Right kidney (tissue), 9 donors: Measurements from ENCODE around the gene ZNF280B.

Experiments used
- DNase-seq: peaks from one replicate; pipeline ENCODE4 v3.0.0-alpha.2; 2016
- long read RNA-seq, 8 donors: transcript quantifications; one replicate each; lab custom pipeline, GENCODE V29; 2026

Gene ZNF280B, protein sequence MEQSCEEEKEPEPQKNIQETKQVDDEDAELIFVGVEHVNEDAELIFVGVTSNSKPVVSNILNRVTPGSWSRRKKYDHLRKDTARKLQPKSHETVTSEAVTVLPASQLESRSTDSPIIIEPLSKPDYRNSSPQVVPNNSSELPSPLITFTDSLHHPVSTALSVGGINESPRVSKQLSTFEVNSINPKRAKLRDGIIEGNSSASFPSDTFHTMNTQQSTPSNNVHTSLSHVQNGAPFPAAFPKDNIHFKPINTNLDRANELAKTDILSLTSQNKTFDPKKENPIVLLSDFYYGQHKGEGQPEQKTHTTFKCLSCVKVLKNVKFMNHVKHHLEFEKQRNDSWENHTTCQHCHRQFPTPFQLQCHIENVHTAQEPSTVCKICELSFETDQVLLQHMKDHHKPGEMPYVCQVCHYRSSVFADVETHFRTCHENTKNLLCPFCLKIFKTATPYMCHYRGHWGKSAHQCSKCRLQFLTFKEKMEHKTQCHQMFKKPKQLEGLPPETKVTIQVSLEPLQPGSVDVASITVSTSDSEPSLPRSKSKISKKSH
- long read RNA-seq, donor 1, result 0 reads
- long read RNA-seq, donor 2, result 0 reads
- long read RNA-seq, donor 3, full-length matches to known transcripts, result 1 of 1 reads
- long read RNA-seq, donor 3, partial matches to known transcripts, result 0 of 1 reads
- long read RNA-seq, donor 3, other reads (novel, unspliced or antisense), result 0 of 1 reads
- long read RNA-seq, donor 4, full-length matches to known transcripts, result 2 of 2 reads
- long read RNA-seq, donor 4, partial matches to known transcripts, result 0 of 2 reads
- long read RNA-seq, donor 4, other reads (novel, unspliced or antisense), result 0 of 2 reads
- long read RNA-seq, donor 5, full-length matches to known transcripts, result 1 of 1 reads
- long read RNA-seq, donor 5, partial matches to known transcripts, result 0 of 1 reads
- long read RNA-seq, donor 5, other reads (novel, unspliced or antisense), result 0 of 1 reads
- long read RNA-seq, donor 6, full-length matches to known transcripts, result 3 of 3 reads
- long read RNA-seq, donor 6, partial matches to known transcripts, result 0 of 3 reads
- long read RNA-seq, donor 6, other reads (novel, unspliced or antisense), result 0 of 3 reads
- long read RNA-seq, donor 7, full-length matches to known transcripts, result 3 of 3 reads
- long read RNA-seq, donor 7, partial matches to known transcripts, result 0 of 3 reads
- long read RNA-seq, donor 7, other reads (novel, unspliced or antisense), result 0 of 3 reads
- long read RNA-seq, donor 8, full-length matches to known transcripts, result 1 of 1 reads
- long read RNA-seq, donor 8, partial matches to known transcripts, result 0 of 1 reads
- long read RNA-seq, donor 8, other reads (novel, unspliced or antisense), result 0 of 1 reads

DNA sequence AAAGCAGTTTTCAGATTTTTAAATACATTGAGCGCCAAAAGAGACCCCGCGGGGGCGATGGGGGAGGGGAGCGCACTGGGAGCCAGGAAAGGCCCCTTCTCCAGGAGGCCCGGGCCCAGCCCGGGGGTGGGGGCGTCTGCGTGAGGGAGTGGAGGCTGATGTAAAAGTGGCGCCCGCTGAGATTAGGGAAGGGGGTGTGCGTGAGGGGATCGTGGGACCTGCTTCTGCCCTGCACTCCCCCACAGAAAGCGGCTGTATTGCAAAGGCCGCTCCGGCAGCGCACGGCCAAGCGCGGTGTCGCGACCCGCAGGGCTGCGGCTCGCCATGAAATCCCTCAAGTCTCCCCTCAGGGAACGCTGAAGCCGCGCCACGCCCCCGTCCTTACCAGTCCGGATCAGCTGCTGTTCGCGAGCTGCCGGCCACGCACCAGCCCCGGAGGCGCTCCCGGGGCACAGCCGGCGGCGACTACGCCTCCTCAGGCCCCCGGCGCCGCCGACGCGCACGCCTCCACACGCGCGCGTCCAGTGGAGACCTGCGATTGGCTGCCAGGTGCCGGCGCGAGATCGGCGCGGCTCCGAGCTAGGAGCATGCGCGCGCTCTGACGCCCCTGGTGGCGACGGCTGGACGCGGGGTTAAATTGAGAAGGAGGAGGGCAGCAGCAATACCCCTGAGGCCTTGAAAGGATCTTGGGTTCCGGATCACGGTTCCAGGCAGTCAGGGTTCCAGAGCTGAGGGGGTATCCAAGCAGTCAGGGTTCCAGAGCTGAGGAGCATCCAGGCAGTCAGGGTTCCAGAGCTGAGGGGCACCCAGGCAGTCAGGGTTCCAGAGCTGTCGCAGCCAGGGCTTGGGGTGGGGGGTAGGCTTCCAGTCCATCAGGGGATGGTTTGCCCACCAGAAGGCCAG is at the start of gene ZNF280B:
Gene ZNF280B (minus strand): TSS at position 469 of the 903 bp plus-strand sequence. CDS start 19,344 bp downstream, outside the sequence.
- DNase-seq, result peak; percentile 88

DNA sequence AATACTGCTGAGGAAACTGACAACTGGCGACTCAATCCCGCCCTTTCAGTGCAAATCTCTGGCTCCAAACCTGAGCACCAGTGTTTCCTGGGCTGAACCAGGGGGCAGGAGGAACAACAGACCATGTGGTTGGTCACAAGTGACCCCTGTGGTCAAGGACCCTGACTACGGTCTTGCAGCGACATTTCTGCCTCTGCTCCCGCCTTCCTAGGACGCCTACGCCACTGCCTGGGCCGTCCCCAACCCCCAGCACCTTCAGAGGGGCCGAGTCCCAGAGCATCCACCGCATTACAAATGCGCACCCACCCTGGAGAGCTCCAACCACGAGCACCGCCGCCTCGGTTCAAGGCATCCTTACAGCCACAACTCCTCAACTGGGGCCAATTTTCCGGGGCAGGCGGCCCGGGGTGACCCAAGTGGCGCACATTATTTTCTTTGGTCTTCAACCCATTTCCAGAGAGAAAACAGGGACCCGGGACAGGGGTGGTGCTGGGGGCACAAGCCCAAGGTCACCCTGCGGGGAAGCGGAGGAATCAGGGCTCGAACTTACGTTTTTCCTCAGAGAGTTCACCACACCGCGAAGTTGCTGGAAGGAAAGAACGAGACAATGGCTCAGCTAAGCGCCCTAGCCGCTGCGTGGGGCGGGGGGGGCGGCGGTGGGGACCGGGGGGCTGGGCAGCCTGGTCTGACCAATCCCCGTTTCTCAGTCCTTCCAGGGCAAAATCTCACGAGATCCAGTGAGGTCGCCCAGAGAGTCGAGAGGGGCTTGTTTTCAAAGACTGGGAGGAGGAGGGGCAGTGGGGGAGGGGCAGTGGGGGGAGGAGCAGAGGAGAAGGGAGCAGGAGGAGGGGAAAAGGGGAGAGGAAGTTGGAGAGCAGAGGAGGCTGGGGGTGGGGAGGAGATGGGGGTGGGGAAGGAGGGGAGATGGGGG is 48.7 kb upstream of the ZNF280B start:
- no peak for DNase-seq

DNA sequence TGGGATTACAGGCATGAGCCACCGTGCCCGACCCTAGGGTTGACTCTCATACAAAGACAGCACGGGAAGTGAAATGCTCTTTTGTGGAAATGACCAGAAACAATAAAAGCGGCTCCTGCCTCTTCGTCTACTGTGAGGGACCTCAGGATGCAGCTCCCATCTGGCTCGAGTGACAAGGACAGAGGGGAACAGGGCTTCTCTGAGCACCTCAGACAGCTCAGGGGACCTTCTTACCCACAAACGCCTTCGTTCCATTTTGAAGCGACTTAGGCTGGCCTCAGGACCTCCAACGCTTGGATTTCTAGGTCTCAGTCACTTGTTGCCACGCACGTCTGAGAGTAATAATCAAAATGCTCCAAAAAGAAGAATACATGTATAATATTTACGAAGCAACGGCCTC is 48.0 kb upstream of the ZNF280B start:
- DNase-seq, result no peak

DNA sequence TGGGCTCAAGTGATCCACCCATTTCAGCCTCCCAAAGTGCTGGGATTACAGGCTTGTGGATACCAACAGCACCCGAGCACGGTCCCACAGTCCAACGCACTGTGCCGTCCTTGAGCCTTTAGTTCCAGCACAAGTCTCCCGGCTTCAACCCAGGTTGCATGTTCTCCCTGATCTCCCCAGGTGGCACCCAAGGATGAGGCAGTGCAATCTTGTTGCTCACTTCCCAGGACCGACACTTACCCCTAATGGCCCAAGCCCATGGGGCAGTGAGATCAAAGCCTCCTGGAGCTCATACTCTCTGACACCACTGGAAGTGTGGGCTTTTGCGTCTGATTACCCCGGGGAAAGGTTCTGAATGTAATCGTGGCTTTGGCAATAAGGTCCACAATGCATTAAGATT is 47.1 kb upstream of the ZNF280B start:
- DNase-seq, result no peak

DNA sequence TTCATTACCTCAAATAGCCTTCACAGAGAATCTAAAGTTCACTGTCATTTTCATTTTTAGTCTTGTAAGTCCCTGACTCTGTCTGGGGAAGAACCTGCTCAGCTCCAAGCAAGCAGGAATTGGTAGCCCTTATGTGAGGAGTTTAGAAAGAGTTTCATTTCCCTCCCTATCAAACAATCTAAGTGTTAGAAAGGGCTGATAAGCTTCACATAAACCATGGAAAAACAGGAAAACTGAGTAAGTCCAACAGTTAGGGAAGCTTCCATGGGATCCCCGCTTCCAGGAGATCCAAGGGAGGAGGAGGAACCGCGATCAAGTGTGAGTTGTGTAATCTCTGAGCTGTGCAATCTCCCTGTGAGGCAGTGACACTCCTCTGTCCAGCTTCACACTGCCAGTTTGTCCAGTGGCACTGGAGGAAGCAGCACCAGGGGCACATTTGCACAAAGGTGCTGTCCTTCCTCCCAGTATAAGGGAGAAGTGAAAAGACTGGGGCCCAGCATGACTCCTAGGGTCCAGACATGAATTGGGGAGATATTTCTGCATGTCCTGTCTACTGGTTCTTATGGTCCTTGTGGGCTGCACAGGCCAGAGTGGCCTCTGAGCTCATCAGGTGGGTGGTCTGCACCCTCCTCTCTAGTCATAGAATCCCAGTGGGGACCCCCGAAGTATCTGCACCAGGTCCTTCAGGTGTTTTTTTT is 46.2 kb upstream of the ZNF280B start:
- DNase-seq, result no peak

DNA sequence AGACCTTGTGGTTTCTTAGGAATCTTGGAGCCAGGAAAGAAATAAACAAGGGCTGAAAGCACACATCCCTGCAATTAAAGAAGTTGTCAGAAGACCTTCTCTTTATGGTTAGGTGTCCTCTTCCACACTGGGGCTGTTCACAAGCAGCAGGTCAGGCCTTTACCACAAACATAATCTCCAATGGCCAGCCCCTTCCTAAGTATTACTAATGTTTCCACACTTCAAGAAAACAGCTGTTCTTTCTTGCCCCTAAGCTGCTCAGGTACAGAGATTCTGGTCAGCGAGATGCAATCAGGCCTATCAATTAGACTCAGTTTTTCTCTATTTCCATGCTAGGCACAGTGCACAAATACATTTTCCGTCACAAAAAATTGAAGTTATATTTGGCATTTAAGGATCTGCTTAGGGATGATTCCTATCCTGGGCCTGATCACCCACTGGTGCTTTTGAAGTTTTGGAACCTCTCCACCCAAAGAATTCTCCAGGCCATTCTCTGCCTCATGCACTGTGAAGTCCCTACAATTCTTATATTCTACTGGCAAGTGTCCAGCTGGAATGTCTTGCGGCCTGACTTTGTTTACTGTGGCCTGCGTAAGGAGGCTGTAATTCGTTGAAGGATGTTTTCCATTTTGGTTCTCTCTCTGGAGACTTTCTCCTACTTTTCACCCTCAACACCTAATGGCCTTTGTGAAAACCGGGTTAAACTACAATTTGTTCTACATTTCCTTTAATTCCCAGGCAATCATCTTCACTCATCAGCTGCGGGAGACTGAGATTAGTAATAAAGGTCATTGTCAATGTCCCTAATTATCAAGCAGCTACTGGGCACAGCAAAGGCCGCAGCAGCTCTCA is 45.4 kb upstream of the ZNF280B start:
- DNase-seq, result no peak

DNA sequence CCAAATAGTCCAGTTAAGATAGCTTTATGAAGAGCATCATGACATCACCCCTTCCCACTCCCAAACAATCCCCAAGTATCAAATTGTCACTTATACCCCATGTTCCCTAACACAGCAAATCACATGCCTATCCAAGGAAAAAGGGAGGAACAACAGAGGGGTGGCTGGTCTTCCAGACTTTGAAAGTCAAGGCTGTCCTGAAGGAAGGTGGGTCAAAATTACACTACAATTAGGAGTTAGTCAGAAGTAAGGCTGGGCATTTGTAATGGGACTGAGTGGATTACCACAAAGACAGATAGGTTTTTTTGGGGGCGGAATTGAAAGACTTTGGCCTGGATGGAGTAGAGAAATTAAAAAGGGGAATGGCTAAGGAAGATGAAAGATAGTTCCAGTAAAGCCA is 44.6 kb upstream of the ZNF280B start:
- no peak for DNase-seq

DNA sequence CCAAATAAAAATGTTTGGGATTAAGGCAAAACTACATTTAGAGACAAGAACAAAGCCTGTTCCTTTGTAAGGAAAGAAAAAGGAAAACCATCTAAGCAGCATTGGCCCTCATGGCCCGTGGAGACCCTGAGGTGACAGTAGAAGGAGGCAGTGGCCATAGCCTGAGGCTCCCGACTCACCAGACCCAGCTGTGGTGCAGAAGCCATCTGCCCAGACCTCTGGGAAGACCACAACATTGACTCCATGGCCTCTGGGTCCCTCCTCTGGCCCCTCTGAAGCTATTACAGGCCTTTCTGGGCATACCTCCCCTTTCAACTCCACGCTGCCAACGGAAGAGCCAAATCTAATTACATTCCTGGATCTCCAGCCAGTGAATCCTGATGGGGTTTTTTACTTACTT is 44.1 kb upstream of the ZNF280B start:
- no peak for DNase-seq

DNA sequence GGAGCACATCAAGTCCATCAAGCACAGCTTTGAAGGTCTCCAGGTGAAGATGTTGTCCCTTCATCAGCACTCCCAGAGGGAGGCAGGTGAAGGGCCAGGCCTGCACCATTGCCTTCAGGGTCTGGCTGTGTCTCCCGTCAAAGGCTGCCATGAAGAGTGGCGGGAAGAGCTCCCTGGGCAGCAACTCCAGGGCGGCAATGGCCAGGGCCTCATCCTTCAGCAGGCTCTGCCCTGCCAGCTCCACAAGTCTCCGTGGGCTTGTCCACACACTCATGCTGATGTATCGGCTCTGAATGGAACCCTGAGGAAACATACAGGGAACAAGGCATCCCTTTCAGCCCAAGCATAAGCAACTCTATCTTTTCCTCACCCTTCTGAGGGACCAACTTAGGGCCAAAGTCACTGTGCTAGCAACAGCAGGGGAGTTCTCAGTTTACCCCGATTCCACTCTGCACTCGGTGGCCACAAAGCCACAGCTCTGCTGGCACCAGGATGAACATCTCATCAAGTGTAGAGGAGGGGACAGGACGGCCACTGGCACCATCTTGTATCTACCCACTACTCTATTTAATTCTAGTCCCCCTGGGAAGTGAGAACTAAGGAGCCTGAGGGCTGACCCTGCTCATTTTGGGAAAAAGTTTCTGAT is 42.4 kb upstream of the ZNF280B start:
- no peak for DNase-seq

DNA sequence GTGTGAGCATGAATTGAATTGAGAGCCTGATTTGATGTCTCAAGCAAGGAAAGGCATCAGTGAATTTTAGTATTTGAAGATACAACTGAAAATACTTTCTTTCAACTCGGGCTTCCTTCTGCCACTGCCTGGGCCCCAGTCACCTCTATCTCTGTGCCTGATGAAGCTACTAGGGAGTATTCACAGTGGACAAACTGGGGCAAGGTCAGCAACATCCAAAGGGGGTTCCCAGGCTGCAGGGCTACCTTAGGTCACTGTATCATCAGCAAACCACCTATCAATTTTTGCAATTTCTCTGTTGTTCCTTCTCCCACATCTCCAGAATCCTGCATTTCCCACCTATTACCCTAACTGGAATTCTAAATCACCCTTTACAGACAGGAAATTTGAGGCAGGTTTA is 40.4 kb upstream of the ZNF280B start:
- no peak for DNase-seq

DNA sequence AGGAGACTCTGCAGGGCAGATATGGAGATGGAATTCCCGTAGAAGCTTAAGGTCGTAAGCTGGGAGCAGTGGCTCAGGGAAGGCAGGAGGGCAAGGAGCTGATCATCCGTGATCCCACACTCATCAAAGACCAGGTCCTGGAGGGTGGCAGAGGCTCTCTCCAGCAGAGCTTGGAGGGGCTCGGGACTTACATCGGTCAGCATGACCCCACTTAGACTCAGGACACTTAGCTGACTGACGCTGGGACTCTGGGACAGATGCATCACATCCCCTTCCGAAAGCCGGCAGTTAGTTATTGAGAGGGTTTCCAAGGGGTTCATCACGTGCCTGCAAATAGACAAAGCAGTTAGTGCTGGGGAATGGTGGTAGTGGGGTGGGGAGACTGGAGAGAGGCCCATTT is 39.8 kb upstream of the ZNF280B start:
- no peak for DNase-seq

DNA sequence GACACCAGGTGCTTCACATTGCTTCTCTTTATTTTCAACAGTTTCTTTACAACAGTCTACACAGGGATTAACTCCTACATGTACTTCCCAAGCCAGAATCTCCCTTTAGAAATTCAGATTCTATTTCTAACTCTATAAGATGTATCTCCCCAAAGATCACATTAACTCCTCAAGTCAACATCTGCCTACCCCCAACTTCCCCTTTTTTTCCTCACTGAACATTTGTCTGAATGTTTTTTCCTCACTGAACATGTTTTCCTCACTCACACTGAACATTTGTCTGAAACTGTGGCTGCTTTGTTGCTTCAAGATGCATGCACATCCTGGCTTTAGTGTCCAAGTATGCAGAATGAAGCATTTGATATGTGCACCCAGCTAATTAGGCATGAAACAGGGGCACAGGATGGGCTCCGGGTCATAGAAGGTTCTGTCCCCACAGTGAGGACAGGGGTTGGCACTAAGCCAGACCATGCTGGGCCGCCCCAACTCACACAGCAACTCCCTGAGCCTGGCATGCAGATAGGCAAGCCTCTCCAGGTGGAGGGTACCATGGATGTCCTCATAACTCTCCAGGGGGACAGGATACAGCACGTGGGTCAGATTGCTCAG is 39.3 kb upstream of the ZNF280B start:
- DNase-seq, result no peak

DNA sequence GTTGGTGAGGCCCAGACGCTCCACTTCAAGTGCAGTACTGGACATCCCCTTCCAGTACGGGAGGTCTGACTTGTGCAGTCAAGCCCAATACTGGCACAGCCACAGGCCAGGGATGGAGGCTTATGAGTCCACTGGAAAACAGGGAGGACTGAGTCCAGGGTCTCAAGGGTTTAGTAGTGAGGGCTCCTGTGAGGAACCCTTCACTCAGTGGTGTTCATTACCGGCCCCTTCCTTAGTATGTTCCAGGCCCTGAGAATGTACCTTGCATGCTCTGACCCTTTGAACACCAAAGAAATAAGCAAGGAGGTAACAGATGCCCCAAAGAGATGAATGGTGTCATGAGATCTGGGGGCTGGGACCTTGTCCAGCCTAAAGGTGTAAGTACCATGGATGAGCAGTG is 38.7 kb upstream of the ZNF280B start:
- no peak for DNase-seq

DNA sequence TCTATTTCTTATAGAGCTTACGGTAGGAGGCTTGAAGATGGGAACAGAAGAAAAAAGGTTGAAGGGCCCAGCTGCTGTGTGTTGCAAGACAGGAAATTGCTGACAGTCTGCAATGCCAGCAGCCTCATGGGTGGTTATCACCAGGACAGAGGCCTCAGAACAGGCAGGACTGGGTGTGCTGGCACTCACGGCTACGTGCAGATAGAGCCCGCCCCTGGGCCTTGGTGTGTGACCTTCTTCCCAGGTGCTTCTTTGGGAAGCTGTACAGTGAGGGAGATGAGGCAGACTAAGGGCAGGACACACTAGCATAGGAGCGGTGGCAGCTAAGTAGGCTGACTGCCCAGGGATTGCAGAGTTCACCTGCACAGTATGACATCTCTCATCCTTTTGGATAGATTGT is 37.9 kb upstream of the ZNF280B start:
- no peak for DNase-seq

DNA sequence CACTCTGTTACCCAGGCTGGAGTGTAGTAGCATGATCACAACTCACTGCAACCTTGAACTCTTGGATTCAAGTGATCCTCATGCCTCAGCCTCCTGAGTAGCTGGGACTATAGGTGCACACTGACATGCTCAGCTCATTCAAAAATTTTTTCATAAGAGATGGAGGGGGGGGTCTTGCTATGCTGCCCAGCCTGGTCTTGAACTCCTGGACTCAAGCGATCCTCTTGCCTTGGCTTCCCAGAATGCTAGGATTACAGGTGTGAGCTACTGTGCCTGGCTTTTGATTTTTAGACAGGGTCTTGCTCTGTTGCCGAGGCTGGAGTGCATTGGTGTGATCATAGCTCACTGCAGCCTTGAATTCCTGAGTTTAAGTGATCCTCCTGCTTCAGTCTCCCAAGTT is 36.5 kb upstream of the ZNF280B start:
- DNase-seq, result no peak

DNA sequence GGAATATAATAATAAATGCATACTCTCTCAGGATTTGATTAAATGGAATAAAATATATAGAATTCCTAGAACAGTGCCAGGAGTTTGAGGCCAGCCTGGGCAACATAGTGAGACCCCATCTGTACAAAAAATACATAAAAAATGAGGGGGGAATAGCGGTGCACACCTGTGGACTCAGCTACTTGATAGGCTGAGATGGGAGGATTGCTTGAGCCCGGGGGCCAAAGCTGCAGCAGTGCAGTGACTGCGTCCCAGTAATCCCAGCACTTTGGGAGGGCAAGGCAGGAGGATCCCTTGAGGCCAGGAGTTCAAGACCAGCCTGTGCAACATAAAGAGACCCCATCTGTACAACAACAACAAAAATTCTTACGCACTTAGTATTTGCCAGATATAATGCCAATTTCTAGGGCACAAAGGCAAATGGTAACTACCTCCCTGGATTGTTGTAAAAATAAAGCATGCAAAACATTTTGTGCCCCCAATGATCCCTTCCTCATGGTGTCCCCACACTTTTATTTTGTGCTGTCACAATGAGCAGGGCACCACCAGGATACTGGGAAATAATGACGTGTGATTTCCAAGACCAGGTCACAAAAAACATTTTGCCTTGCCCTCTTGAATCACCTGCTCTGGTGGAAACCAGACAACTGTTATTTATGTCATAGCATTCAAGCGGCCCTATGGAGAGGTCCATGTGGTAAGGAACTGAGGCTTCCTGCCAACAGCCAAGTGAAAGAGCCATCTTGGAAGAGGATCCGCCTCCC is 29.9 kb upstream of the ZNF280B start:
- no peak for DNase-seq

DNA sequence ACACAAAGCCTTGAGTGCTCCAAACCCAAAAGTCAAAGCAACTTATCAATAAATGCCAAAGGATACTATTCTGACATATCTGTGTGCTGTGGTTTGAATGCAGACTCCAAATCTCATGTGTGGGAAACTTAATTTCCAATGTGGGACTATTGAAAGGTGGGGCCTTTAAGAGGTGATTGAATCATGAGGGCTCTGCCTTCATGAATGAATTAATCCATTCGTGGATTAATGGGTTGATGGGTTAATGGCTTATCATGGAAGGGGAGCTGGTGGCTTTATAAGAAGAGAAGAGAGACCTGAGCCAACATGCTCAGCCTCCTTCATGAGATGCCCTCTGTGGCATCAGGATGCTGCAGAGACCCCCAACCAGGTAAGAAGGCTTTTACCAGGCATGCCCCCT is 28.4 kb upstream of the ZNF280B start:
- DNase-seq, result no peak
